ENCODE data around the gene KIF15. TPM values are rescaled to one million over a fixed set of nuclear protein-coding genes. Genes with fewer than 3 reads are reported as not detected.

The KIF15 gene
- total RNA-seq, 4 donors from 2014 or later, result 0.44 to 1.7 (median 1.1) TPM

Other genes with a start within 250 kb of the KIF15 start
- gene ZKSCAN7, start 206.6 kb upstream of the KIF15 start, total RNA-seq, result 1 to 10 TPM; 1.8 to 7.6 (median 3.9) TPM
- gene ZNF660, start 176.8 kb upstream of the KIF15 start, total RNA-seq, result 1 to 10 TPM; 1.4 to 3.5 (median 1.8) TPM
- gene ZNF197, start 136.8 kb upstream of the KIF15 start, total RNA-seq, result 10 to 100 TPM; 10.2 to 19.7 (median 10.8) TPM
- gene ZNF35, start 113.1 kb upstream of the KIF15 start, total RNA-seq, result 10 to 100 TPM in 2 of 4 donors, 1 to 10 TPM in 2; 8.3 to 28.1 (median 12.8) TPM
- 1 to 10 TPM; 3.3 to 7.3 (median 6.0) TPM for gene ZNF502, start 49.1 kb upstream of the KIF15 start, total RNA-seq
- 1 to 10 TPM; 1.9 to 5.4 (median 2.7) TPM for gene ZNF501, start 32.2 kb upstream of the KIF15 start, total RNA-seq
- 10 to 100 TPM; 16.8 to 26.0 (median 20.7) TPM for gene KIAA1143, start 175 bp upstream of the KIF15 start, total RNA-seq
- 10 to 100 TPM in 3 of 4 donors, 1 to 10 TPM in 1; 6.1 to 22.1 (median 18.0) TPM for gene TMEM42, start 100.1 kb downstream of the KIF15 start, total RNA-seq
- gene TGM4, start 112.8 kb downstream of the KIF15 start, total RNA-seq, result not detected
- 10 to 100 TPM; 72.0 to 99.8 (median 80.1) TPM for gene ZDHHC3, start 214.4 kb downstream of the KIF15 start, total RNA-seq
- 10 to 100 TPM; 31.7 to 47.7 (median 39.0) TPM for gene EXOSC7, start 214.4 kb downstream of the KIF15 start, total RNA-seq